Stomach (tissue), 4 donors: Measurements from ENCODE around the gene CCNB2.

Experiments used
- EP300 ChIP-seq: sonication (generic); formaldehyde crosslinking; IDR thresholded peaks from one replicate; pipeline ENCODE4 v1.6.1; 2017; ENCODE audit warnings: antibody characterized with exemption
- TF ChIP-seq, protein P1 (sequence below), 7 experiments: fragments of 450-650 bp in 4 of 7; fragments of 200-600 bp in 3 of 7; sonication (generic) in 3 of 7; IDR thresholded peaks; one replicate each; pipeline ENCODE4 v1.5.1; 2016 to 2019; ENCODE audit warnings: antibody characterized with exemption in 7 of 7, control low read depth in 2 of 7, mild to moderate bottlenecking in 1 of 7

DNA sequence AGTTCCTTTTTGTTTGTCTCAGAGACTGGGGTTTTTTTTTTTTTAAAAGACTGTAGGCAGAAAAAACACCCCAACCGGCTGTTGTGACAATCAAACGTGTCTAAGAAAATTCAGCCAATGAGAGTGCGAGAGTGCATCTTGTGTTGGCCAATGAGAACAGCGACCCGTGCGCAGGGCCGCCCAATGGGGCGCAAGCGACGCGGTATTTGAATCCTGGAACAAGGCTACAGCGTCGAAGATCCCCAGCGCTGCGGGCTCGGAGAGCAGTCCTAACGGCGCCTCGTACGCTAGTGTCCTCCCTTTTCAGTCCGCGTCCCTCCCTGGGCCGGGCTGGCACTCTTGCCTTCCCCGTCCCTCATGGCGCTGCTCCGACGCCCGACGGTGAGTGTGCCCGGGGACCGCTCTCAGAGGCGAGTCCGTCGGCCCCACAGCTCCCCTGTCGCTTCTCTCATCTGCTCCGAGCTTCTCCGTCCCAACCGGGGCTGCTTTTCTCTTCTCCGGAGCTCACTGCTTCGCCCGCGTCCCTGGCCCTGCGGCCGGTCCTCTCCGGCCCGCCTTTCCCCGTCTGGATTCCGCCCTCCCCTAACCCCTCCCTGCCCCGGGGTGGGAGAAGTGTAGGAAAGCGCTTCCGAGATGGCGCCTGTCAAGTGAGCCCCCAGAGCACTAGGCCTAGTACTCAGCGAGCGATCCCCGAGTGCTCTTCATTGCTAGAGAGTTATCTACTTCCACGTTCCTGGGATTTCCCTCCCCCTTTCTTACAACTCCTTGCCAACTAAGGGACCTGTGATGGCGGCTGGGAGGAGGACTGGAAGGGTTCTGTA lies at the start of gene CCNB2:
- TF ChIP-seq, protein P1, sequence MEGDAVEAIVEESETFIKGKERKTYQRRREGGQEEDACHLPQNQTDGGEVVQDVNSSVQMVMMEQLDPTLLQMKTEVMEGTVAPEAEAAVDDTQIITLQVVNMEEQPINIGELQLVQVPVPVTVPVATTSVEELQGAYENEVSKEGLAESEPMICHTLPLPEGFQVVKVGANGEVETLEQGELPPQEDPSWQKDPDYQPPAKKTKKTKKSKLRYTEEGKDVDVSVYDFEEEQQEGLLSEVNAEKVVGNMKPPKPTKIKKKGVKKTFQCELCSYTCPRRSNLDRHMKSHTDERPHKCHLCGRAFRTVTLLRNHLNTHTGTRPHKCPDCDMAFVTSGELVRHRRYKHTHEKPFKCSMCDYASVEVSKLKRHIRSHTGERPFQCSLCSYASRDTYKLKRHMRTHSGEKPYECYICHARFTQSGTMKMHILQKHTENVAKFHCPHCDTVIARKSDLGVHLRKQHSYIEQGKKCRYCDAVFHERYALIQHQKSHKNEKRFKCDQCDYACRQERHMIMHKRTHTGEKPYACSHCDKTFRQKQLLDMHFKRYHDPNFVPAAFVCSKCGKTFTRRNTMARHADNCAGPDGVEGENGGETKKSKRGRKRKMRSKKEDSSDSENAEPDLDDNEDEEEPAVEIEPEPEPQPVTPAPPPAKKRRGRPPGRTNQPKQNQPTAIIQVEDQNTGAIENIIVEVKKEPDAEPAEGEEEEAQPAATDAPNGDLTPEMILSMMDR (IDR thresholded peaks at IDR 0.05) = no peak
- no peak for TF ChIP-seq EP300
